ENCODE measurements around the gene MDH1B.

DNA sequence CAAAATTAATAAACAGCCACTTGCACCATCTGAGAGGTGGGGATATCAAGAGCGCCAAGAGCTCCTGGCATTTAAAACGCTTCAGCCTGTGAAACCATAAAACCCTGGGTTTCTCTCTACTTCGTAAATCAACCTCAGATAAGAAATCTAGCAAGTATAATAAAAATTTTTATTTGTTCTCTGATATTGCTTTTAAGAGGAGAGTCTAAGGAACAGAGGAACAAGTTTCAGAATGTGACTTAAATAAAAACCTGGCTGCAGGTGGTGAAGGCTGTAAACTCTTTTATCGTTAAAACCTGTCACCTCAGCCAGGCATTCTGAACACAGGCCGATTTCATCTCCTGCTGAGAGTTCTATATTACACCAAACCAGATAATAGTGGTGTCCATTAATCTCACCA lies 56.8 kb downstream of the MDH1B start:
- TF ChIP-seq, protein P1, sequence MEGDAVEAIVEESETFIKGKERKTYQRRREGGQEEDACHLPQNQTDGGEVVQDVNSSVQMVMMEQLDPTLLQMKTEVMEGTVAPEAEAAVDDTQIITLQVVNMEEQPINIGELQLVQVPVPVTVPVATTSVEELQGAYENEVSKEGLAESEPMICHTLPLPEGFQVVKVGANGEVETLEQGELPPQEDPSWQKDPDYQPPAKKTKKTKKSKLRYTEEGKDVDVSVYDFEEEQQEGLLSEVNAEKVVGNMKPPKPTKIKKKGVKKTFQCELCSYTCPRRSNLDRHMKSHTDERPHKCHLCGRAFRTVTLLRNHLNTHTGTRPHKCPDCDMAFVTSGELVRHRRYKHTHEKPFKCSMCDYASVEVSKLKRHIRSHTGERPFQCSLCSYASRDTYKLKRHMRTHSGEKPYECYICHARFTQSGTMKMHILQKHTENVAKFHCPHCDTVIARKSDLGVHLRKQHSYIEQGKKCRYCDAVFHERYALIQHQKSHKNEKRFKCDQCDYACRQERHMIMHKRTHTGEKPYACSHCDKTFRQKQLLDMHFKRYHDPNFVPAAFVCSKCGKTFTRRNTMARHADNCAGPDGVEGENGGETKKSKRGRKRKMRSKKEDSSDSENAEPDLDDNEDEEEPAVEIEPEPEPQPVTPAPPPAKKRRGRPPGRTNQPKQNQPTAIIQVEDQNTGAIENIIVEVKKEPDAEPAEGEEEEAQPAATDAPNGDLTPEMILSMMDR (IDR thresholded peaks at IDR 0.05): no peak
- TF ChIP-seq POLR2A (IDR thresholded peaks at IDR 0.05): no peak
